ENCODE measurements around the gene CCDC185.
"Not testable (repeated sequence)": the region's sequence is repeated elsewhere in the genome, so short reads cannot be mapped to it uniquely, and the experiment has no call there.

The CCDC185 gene

DNA sequence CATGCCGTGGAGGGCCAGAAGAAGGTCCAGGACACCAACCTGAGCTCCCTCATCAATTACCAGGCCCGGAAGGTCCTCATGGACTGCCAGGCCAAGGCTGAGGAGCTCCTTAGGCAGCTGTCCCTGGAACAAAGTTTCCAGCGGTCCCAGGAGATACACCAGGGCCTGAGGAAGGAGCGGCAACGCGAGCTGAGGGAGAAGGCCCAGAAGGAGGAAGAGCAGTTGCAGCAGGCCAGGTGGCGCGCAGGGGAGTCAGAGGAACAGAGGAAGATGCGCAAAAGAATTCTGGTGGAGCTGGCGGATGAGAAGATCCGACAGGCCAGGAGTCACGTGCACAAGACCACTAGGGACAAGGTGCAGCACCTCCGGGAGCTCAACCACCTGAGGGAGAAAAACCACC is 1.5 kb downstream of the CCDC185 start:
- DNase-seq = no peak

DNA sequence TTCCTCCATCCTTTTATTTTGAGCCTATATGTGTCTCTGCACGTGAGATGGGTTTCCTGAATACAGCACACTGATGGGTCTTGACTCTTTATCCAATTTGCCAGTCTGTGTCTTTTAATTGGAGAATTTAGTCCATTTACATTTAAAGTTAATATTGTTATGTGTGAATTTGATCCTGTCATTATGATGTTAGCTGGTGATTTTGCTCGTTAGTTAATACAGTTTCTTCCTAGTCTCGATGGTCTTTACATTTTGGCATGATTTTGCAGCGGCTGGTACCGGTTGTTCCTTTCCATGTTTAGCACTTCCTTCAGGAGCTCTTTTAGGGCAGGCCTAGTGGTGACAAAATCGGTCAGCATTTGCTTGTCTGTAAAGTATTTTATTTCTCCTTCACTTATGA is 6.2 kb downstream of the CCDC185 start:
- not testable (repeated sequence) for DNase-seq

DNA sequence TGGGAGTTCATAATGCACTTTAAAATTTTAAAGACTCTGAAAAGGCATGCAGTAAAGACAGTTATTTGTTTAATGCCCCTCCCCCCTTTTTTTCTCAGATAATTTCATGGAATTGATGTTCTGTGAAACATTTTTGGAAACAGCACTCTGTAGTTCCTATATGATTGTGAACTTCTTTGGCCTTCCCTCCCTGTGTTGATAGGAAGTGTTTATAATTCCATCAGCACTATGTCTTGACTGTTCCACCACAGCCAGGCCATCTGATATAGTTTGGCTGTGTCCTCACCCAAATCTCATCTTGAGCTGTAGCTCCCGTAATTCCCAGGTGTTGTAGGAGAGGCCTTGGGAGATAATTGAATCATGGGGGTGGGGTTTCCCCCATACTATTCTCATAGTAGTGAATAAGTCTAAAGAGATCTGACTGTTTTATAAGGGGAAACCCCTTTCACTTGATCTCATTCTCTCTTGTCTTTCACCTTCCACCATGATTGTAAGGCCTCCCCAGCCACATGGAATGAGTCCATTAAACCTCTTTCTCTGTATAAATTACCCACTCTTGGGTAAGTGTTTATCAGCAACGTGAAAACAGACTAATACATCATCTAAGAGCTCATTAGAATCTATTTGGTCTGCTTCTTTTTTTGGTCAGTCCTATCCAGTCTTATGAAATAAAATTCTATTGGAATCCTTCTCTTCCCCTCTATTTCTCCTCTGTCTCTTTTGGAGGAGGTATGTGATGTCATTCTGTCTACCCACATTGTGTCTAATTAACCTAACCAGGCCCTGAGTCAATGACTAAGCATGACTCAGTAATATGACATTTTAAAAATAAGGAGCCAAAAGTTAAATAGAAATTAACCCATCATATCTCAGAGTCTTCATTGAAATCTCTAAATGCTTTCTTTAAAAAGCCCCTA is 8.9 kb downstream of the CCDC185 start:
- DNase-seq = no peak

DNA sequence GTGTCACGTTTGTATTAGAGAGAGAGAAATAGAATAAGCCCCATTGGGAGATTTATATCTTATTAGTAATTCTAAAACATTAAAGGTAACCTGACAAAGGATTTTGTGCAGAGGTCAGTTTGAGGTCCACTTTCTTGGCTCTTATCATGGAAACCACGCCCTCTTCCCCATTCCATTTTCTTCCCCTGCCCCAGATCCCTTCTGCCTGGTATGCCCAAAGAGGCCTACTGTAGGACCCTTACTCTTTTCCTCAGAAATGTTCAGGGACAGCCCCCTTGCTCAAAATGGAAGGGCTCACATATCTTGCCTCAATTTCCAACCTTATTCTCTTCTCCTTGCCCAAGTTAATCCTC is 9.6 kb downstream of the CCDC185 start:
- no peak for DNase-seq

DNA sequence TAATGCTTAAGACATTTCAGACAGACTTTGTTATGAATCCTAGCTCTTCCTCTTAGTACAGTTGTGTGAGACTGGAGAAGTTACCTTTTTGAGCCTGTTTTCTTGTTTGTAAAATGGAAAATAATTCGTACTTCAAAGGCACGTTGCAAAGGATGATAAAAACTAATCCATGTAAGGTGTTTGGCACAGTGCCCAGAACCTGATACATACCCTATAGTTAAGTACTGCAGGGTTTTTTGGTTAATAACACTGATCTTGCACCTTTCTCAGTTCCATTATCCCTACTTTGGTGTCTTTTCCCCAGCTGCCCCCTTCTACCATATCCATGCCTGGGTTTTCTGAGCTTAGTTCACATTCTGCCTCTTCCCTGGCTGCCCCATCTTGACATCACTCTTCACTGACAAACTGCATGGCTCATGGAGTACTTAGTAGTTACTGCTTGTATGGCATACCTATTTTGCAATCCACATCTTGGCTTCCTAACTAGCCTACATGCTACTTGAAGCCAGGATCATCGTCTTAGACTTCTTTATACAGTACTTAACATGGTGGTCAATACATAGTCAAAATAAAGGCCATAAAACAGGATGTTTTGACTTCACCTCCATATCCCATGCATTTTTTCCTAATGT is 10.1 kb downstream of the CCDC185 start:
- no peak for DNase-seq

DNA sequence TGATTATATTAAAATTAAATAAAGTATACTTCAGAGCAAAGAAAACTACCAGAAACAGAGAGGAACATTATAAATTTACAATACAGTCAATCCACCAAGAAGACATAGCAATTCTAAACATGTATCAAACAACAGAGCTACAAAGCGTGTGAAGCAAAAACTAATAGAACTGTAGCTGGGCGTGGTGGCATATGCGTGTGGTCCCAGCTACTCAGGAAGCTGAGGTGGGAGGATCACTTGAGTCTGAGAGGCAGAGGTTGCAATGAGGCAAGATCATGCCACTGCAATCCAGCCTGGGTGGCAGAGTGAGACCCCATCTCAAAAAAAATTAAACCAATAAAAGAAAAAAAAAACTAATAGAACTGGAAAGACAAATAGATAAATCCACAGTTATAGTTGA is 12.3 kb downstream of the CCDC185 start:
- DNase-seq = no peak

DNA sequence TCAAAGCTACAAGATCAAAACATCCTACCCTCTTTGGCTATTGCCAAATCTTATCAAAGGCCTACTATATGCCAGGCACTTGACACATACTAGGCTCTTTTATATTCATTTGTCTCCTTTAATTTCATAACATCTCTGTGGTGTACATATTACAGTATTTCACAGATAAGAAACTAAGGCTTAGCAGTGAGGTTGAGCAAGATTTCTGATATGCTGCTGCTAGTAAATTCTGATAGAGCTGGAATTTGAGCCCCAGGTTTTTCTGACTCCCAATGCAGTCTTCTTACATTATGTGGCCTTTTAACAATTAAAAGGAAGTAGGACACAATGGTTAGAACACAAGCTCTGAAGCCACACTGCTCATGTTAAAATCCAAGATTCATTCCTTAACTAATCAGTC is 16.8 kb downstream of the CCDC185 start:
- no peak for DNase-seq

DNA sequence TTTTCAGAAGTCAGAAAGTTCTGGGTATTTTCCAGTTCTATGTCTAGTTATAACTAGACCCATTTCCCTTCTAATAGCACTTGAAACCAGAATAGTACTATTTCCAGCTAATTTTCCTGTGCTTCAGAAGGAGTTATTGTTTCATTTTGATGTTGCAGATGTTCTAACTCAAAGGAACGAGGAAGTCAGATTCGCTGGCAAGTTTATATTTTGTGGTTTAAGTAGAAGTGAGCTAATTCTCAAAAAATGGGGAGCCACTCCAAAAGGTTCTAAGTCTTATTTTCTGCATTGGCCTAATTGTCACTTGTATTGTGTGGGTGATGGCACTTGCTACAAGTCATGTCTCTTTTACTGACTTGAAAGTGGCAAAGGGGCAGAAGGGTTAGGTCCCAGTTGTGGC is 18.1 kb downstream of the CCDC185 start:
- DNase-seq = no peak

DNA sequence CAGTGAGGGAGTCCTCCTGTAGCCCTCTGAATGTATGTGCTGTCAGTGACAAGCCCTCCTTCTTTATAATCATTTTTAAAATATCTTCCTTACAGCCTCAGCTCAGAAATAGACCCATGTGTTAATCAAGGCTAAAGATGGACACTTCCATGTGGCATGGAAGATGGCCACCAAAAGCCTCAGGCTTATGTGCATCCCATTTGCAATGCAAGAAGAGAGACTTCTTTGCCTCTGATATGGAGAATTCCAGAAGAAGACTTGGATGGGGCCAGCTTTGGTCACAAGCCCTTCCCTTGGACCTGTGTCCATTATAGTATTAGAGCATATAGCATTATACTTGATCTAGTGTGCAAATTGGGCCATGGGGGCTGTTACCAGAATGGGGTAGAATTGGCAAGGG is 18.5 kb downstream of the CCDC185 start:
- DNase-seq = no peak

DNA sequence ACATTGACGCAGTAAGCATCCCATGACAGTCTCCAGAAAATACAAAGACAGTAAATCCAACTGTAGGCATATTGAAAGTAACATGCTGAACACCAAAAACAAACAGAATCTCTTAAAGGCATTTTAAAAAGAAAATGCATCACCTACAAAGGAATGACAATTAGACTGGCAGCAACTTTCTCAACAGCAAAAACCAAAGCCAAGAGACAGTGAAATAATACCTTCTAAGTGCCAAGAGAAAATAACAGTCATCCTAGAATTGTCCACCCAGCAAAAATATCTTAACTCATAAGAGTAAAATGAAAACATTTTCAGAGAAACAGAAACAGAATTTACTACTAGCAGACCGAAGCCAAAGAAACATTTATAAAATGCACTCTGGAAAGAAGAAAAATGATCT is 20.0 kb downstream of the CCDC185 start:
- no peak for DNase-seq

DNA sequence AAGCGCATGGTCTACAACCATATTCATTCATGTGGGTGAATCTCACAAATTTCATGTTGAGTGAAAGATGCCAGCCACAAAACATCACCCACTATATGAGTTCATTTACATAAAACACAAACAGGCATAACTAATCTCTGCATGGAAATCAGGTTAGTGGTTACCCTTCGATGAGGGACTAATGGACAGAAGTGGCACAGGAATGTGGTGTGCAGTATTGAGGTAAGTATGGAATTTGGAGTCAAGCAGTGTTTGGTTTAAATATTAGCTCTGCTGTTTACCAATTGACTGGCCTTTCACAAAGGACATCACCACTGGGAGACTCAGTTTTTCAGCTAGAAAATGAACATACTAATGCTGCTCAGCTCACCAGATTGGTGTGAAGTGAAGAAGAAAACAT is 24.2 kb downstream of the CCDC185 start:
- DNase-seq = no peak

DNA sequence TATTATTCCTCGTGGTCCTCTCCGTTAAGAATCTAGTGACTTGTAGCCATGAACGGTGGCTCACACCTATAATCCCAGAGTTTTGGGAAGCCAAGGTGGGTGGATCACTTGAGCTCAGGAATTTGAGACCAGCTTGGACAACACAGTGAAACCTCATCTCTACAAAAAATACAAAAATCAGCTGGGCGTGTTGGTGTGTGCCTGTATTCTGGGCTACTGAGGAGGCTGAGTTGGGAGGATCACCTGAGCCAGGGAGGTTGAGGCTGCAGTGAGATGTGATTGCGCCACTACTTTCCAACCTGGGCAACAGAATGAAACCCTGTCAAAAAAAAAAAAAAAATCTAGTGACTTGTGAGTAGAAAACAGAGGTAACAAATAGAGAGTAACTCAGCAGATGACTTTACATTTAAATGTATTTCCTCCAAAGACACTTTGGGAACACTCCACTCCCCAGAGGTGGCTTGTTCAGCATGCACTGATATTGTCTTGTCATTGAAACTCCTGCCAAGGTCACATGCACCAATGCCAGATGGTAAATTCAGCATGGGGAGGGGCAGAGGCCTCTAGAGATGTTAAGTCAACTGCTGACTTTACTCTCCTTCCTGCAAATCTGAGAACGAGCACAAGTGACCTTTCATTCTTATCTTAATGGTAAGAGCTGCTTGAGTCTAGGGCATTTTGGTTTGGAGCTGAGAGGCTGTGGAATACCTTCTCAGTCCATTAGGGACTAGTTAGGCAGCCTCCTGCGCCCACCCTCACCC is 24.9 kb downstream of the CCDC185 start:
- DNase-seq = no peak

DNA sequence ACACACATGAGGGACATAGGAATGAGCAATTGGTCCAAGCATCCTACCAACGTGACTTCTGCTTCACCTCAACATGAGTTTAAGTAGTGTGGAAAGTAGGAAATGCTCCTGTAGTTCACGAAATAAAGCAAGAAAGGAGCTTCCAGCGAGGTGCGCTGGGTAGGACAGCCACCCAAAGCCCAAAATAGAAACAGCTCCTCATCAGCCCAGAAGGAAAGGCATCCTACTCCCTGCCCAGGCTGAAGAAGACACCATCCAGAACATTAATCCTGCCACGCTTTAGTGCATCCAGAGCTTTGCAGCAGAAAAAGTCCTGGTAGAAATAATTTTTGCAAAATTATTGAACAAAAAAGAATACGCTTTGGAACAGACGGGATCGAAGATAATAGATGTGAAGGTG is 25.9 kb downstream of the CCDC185 start:
- no peak for DNase-seq

DNA sequence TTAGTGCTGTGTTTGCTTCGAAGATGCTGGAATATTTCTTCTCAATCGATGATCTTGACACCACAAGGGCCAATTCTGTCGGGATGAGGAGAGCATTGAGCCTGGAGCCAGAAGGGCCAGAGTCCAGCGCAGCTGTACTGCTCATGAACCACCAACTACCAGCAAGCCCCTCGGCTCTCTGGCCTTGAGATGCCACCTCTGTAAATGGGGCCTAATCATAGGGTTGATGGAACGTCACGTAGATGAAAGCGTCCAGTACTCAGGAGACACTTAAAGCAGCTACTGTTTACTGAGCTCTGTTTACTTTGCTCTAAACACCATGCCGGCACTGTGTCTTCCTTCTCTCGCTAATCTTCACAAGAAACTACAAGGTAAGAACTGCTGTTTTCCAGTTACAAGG is 26.3 kb downstream of the CCDC185 start:
- DNase-seq = no peak

DNA sequence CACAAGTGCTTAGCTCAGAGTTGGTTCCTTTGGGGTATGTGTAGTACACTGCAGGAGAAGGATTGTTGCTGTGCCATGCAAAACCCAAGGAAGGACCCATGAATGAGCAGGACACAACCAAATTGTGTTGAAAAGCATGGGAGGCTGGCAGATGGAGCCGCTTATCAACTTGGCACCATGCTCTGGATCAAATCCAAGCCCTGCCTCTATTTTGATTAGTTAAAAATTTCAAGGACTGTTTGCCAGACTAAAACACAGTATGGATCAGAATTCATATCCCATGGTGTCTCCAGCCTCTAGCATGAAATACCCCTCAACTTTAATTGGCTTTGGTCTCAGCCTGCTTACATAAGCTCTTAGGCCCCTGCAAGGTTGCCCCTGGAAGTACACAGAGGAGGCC is 27.8 kb downstream of the CCDC185 start:
- DNase-seq = no peak

DNA sequence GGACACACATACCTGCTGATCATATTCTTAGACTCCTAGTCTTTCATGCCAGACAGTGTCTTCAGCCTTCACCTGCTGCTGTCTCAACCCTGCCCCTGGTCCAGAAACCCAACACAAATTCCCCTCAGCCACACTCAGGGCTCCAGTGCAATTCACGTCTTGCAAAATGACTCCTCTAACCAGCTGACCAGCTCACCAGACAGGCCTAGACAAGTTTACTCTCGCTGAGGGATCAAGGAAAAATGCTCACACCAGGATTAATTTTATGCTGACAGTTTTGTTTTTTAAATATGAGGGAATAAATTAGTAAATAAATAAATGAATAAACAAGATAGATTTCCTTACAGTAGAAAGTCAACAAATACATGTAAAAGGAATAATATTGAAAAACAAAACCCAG is 28.5 kb downstream of the CCDC185 start:
- DNase-seq = no peak

DNA sequence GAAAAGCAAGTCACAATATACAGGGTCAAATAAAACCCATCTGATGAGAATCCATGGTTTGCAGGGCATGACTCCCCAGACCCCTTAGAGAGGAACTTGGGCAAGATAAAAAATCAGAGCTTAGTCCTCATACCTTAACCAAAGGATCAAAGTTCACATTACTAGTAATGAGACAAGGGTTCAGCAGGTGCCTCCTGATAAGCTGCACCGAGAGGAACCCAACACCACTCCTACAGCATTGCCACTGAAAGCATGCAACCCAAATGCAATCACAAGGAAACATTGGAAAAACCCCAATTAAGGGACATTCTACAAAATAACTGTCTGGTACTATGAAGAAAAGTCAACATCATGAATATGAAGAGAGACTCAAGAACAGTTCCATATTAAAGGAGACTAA is 29.7 kb downstream of the CCDC185 start:
- DNase-seq = no peak

DNA sequence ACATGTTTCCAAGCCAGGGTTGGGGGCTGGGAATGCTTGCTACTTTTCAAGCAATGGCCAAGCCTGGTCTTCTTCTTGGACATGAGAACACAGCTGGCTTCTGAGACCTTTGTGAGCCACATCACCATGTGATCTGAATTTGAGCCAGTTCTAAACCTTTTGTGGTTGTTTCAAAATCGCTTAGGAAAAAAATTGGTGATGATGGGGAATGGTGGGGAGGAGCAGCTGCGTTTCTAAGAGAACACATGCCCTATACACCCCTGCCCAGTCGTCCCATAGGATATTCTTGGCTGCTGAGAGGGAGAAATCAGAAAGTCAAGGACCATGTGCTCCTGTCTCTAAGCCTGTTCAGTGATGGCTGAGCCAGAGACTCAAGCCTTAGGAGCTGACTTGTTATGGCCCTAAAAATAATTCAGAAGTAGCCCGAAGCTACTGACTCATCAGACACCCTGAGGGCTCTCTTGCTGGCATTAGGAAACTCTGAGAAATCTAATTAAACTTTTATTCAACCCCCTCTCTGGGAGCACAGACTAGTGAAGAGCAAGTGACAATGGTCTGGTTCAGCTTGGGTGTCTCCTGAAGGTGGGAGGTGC is 30.5 kb downstream of the CCDC185 start:
- DNase-seq = no peak

DNA sequence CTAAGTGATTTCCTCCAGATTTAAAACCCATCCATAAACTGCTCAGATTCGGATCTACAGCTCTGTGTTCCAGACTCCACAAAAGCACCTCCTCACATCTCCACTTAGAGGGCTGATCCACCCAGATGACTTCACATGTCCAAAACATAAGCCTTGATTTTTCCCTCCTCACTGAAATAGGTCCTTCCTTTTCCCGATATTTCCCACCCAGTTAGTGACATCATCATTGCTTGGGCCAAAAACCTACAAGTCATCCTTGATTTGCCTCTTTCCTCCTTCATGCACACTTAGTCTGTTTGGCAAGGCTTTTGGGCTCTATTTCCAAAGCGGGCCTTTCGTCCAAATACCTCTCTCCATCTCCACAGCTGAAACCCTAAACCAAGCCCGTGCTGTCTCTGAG is 32.3 kb downstream of the CCDC185 start:
- DNase-seq = no peak

DNA sequence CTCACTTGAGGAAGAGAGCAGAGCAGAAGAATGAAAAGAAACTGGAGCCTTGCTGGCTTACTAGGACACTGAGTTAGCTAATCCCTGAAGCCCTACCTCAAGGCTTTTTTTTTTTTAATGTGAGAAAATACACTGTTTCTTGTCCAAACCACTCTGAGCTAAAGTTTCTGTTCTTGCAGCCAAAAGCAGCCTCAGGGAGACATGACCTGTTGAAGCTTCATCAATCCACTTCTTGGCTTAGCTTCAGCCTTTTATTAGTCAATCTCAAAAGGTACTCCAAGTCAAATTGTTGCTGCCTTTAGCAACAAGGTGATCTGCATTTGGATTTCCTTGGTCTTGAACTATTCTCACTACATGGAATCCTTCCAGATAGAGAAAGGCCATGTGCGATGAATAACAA is 33.7 kb downstream of the CCDC185 start:
- DNase-seq = no peak

DNA sequence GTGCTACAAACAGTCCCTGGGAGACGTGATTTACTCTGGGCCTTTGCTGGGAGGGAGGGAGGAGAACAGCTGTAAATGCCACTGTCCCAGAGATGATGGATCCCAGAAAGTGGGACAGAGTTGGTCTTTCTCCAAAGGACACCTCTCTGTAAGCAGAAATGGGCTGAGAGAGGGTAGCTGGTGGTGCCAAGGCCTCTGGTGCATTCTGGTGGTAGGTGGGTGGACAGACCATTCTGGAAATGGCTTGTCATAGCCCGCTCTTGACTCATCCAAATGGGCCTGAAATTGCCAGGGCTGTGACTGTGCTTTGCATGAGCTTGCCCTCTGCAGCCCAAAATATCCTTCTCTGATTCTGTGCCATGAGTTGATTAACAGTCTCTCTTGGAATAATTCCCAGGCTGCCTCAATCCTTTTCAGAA is 36.1 kb downstream of the CCDC185 start:
- no peak for DNase-seq

DNA sequence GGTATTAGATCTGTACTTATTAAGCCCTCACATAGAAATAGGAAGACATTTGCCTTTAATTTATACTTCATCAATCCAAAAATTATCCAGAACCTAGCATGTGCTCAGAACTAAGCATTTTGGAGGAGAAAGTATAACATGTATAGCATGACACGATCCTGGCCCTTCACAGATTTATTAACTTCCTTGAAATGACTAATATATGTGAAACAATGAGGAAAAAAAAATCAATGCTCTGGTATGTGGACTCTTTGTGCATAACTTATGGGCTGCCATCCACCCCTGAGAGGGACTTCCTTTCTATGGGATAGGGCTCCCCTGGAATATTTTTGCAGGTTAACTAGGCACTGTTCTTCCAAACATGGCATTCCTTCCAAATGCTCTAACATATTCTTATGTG is 36.6 kb downstream of the CCDC185 start:
- DNase-seq = no peak

DNA sequence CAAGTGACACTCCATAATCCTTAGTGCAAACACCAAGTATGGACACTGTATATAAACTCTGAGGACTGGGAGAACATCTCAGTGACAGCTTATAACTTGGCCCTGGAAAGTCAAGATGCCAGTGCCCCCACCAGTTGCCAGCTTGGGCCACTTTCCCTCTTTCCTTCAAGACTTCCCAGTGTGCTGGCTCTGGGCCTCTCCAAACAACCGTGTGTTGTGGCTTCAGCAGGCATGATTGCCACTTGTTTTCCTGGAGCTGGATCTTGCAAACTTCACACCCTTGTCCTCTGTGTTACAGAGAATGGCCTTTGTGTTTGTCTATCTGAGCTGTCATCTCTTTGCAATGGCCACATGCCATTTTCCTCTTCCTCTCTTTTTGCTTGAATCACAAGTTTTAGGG is 37.0 kb downstream of the CCDC185 start:
- no peak for DNase-seq

DNA sequence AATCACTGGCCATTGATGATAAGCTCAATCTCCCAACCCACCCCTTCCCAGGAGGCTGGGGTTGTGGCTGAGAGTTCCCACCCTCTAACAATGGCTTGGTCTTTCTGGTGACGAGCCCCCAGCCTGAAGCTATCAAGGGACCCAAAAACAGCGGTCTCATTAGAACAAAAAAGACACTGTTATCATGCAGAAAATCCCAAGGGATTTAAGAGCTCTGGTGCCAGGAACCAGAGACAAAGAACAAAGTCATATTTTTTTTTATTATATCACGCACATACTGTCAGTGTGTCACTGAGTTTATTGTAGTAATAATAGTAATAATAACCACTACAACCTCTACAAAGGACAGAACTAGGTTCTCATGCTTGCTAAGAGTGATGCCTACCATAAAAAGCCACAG is 43.9 kb downstream of the CCDC185 start:
- no peak for DNase-seq
